Measurements from ENCODE around the gene SLC6A18. TPM values are rescaled to one million over a fixed set of nuclear protein-coding genes. Genes with fewer than 3 reads are reported as not detected.
A peak's percentile ranks its signal among the peaks of the same experiment; 100 is the strongest.

SLC6A18 gene
- total RNA-seq, 1 experiment from 2014 or later, result not detected

DNA sequence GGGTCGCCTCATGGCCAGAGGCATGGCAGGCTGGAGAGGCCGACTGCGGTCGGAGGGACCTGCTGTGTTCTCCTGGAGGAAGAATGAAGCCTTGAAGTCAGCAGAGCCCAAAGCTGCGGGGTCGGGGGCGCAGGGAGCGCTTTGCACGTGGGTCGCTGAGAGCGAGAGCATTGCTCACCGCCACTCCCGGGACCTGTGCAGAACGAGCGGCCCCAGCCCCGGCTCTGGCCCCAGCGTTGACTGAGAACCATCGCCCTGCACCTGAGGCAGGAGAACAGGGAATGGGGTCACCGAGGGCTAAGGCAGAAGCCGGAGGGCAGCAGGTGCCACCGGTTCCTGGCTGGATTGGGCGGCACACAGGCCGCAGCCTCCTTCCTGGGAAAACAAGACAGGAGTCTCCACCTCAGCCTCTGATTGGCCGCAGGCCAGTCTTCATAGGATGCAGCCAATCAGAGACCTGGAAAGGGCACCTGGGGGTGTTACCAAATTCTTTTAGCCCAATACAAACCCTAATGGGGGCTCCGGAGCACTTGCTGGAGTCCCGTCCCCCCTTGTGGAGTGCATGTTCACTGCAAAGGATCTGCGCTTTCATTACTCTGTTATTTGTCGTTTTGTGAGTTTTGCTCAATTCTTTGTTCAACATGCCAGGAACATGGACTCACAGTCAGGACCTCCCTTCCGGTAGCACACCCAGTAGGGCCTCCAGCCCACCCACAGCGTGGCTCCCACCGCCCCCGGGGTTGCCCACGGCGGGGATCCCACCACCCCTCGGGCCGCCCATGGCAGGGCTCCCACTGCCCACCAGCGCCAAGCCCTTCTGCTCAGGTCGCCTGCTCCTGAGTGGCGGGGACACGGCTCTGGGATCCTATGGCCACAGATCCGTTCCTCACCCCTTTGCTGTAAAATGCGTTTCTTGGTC, 48.4 kb upstream of the SLC6A18 start:
- BruUV-seq (replicated peaks), result no TSS peak
- CTCF ChIA-PET, result no interaction called here
- no peaks in the 10 kb centered on the region for H3K36me3 ChIP-seq (ENCODE audit: control insufficient read depth, insufficient read depth, low read length)
- TF ChIP-seq, protein P1, sequence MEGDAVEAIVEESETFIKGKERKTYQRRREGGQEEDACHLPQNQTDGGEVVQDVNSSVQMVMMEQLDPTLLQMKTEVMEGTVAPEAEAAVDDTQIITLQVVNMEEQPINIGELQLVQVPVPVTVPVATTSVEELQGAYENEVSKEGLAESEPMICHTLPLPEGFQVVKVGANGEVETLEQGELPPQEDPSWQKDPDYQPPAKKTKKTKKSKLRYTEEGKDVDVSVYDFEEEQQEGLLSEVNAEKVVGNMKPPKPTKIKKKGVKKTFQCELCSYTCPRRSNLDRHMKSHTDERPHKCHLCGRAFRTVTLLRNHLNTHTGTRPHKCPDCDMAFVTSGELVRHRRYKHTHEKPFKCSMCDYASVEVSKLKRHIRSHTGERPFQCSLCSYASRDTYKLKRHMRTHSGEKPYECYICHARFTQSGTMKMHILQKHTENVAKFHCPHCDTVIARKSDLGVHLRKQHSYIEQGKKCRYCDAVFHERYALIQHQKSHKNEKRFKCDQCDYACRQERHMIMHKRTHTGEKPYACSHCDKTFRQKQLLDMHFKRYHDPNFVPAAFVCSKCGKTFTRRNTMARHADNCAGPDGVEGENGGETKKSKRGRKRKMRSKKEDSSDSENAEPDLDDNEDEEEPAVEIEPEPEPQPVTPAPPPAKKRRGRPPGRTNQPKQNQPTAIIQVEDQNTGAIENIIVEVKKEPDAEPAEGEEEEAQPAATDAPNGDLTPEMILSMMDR (IDR thresholded peaks at IDR 0.05), result no peak
- TF ChIP-seq SIN3A (IDR thresholded peaks at IDR 0.05; ENCODE audit: borderline replicate concordance, insufficient read depth, low read depth, low read length) (no peak), POLR2AphosphoS5 (IDR thresholded peaks at IDR 0.05; ENCODE audit: low read depth, low read length) (no peak), TCF7L2 (IDR thresholded peaks at IDR 0.05; ENCODE audit: low read depth, low read length) (no peak)
- TF ChIP-seq, protein P2, sequence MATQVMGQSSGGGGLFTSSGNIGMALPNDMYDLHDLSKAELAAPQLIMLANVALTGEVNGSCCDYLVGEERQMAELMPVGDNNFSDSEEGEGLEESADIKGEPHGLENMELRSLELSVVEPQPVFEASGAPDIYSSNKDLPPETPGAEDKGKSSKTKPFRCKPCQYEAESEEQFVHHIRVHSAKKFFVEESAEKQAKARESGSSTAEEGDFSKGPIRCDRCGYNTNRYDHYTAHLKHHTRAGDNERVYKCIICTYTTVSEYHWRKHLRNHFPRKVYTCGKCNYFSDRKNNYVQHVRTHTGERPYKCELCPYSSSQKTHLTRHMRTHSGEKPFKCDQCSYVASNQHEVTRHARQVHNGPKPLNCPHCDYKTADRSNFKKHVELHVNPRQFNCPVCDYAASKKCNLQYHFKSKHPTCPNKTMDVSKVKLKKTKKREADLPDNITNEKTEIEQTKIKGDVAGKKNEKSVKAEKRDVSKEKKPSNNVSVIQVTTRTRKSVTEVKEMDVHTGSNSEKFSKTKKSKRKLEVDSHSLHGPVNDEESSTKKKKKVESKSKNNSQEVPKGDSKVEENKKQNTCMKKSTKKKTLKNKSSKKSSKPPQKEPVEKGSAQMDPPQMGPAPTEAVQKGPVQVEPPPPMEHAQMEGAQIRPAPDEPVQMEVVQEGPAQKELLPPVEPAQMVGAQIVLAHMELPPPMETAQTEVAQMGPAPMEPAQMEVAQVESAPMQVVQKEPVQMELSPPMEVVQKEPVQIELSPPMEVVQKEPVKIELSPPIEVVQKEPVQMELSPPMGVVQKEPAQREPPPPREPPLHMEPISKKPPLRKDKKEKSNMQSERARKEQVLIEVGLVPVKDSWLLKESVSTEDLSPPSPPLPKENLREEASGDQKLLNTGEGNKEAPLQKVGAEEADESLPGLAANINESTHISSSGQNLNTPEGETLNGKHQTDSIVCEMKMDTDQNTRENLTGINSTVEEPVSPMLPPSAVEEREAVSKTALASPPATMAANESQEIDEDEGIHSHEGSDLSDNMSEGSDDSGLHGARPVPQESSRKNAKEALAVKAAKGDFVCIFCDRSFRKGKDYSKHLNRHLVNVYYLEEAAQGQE (IDR thresholded peaks at IDR 0.05; ENCODE audit: insufficient read depth in 1 of 2, low read depth in 2 of 2, low read length in 1 of 2), result no peak
- no peaks in the 10 kb centered on the region for H3K27me3 ChIP-seq (ENCODE audit: control insufficient read depth, insufficient read depth, low read length)
- ATAC-seq (peak; percentile 40; the same call in 1 of the 2 replicates), DNase-seq (ENCODE audit: low read depth, low spot score) (no peak)
- intact Hi-C loops (cut with micrococcal nuclease; ENCODE audit: unreplicated experiment), result loop anchor here (10.0 kb wide), 1 partner anchor 468 kb away; no protein-coding TSS in a partner anchor
- H3K27ac ChIP-seq (ENCODE audit: low read length), result no peak overlapping the region
- H3K4me1 ChIP-seq (ENCODE audit: control insufficient read depth, insufficient read depth, low read length), result peaks cover 4% of the 10 kb centered on the region
- in situ Hi-C loops (cut with HindIII; ENCODE audit: low pct_unique_long_range_greater_than_20kb, low sequenced_read_pairs), result no loop called here
- no peaks in the 10 kb centered on the region for H3K9me3 ChIP-seq (ENCODE audit: control insufficient read depth, insufficient read depth, low read depth, low read length)
- H3K4me3 ChIP-seq (ENCODE audit: low read depth in 2 of 2, low read length in 2 of 2), result no peak overlapping the region
- POLR2A ChIA-PET, result no interaction called here

DNA sequence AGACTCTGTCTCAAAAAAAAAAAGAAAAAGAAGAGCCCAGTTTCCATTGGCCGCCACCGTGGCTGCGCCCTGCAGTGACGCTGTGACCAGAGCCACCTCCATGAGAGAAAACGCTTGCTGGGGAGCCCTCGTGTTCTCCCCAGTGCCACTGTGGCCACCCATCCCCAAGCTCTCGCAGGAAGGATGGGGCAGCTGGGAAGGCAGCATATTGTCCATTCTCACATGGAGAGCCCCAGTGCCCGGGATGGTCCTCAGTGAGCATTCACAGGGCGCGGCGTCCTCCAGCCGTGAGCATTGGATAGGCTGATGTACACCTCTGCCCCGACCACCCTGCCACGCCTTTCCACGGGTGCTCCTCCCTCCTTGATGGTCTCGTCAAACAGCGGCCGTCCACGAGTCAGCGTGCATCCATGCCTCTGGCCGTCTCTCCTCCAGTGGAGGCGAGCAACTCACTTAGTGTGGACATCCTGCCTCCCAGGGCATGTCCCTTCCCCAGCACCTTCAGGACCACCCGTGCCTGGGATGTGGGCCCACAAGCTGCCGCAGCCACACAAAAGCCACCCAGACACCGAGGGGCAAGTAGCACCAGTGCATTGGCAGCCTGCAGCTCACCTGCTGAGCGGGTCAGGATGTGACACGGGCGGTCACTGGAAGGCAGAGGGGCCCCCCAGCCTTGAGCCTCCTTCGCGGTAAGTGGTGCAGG, 47.2 kb upstream of the SLC6A18 start:
- ATAC-seq (no peak), DNase-seq (ENCODE audit: low read depth, low spot score) (no peak)
- no peaks in the 10 kb centered on the region for H3K27me3 ChIP-seq (ENCODE audit: control insufficient read depth, insufficient read depth, low read length)
- TF ChIP-seq SIN3A (IDR thresholded peaks at IDR 0.05; ENCODE audit: borderline replicate concordance, insufficient read depth, low read depth, low read length) (no peak), POLR2AphosphoS5 (IDR thresholded peaks at IDR 0.05; ENCODE audit: low read depth, low read length) (no peak), TCF7L2 (IDR thresholded peaks at IDR 0.05; ENCODE audit: low read depth, low read length) (no peak)
- TF ChIP-seq, protein P2 (IDR thresholded peaks at IDR 0.05; ENCODE audit: insufficient read depth in 1 of 2, low read depth in 2 of 2, low read length in 1 of 2), result no peak
- TF ChIP-seq, protein P1 (IDR thresholded peaks at IDR 0.05), result no peak
- POLR2A ChIA-PET, result no interaction called here
- no peaks in the 10 kb centered on the region for H3K36me3 ChIP-seq (ENCODE audit: control insufficient read depth, insufficient read depth, low read length)
- no peak overlapping the region for H3K27ac ChIP-seq (ENCODE audit: low read length)
- no peak overlapping the region for H3K4me3 ChIP-seq (ENCODE audit: low read depth in 2 of 2, low read length in 2 of 2)
- in situ Hi-C loops (cut with HindIII; ENCODE audit: low pct_unique_long_range_greater_than_20kb, low sequenced_read_pairs), result no loop called here
- H3K4me1 ChIP-seq (ENCODE audit: control insufficient read depth, insufficient read depth, low read length), result peaks cover 8% of the 10 kb centered on the region
- CTCF ChIA-PET, result interaction anchor here (0.7 to 0.8 kb wide), 2 partner anchors 10 to 203 kb away, joined by 3 read pairs; no protein-coding TSS in a partner anchor
- H3K9me3 ChIP-seq (ENCODE audit: control insufficient read depth, insufficient read depth, low read depth, low read length), result no peaks in the 10 kb centered on the region
- no TSS peak for BruUV-seq (replicated peaks)
- intact Hi-C loops (cut with micrococcal nuclease; ENCODE audit: unreplicated experiment), result loop anchor here (10.0 kb wide), 1 partner anchor 467 kb away; no protein-coding TSS in a partner anchor

All from Panc1 (cell line).